ENCODE data around the gene SDHC. TPM values are rescaled to one million over a fixed set of nuclear protein-coding genes. Genes with fewer than 3 reads are reported as not detected.
A peak's percentile ranks its signal among the peaks of the same experiment; 100 is the strongest.

SDHC gene
- total RNA-seq, 1 donor from 2014 or later = 167 TPM

DNA sequence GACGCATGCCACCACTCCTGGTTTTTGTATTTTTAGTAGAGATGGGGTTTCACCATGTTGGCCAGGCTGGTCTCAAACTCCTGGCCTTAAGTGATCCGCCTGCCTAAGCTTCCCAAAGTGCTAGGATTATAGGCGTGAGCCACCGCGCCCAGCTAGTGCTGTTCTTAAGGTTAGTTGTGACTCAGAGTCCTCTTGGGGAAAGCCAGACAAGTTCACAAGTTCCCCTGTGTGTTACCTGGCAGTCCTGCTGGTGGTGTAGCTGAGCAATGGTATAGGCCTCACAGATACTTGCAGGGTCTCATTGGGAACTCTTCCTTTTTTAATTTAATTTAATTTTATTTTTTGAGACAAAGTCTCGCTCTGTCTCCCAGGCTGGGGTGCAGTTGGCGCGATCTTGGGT, 42.9 kb downstream of the SDHC start:
- H3K4me3 ChIP-seq = no peak overlapping the region
- ATAC-seq (no peak), DNase-seq (no peak)
- H3K27me3 ChIP-seq (ENCODE audit: low read depth) = no peaks in the 10 kb centered on the region
- TF ChIP-seq, protein P1, sequence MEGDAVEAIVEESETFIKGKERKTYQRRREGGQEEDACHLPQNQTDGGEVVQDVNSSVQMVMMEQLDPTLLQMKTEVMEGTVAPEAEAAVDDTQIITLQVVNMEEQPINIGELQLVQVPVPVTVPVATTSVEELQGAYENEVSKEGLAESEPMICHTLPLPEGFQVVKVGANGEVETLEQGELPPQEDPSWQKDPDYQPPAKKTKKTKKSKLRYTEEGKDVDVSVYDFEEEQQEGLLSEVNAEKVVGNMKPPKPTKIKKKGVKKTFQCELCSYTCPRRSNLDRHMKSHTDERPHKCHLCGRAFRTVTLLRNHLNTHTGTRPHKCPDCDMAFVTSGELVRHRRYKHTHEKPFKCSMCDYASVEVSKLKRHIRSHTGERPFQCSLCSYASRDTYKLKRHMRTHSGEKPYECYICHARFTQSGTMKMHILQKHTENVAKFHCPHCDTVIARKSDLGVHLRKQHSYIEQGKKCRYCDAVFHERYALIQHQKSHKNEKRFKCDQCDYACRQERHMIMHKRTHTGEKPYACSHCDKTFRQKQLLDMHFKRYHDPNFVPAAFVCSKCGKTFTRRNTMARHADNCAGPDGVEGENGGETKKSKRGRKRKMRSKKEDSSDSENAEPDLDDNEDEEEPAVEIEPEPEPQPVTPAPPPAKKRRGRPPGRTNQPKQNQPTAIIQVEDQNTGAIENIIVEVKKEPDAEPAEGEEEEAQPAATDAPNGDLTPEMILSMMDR (IDR thresholded peaks at IDR 0.05) = no peak
- intact Hi-C loops (cut with DNase I) = no loop called here
- peaks cover 35% of the 10 kb centered on the region for H3K36me3 ChIP-seq
- no peak overlapping the region for H3K27ac ChIP-seq
- no peaks in the 10 kb centered on the region for H3K9me3 ChIP-seq
- peaks cover 7% of the 10 kb centered on the region for H3K4me1 ChIP-seq

DNA sequence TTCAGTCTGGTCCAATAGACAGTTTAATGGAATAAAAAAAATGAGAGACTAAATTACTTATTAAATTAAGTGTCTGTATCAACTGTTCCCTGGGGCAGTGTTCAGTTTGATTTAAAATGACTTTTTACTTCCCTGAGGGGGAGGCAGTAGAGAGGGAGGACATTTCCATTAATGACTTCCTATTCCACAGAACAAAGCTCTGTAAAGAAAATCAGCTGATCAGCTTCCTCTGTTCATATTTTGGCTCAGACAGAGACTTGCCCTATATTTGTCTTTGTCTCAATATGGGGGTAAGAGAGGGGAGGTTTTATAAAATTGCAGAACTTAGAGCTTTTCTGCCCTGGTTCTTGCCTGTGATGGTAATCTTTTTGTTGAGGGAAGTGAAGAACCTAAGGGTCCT, 45.1 kb downstream of the SDHC start:
- no peak overlapping the region for H3K4me3 ChIP-seq
- intact Hi-C loops (cut with DNase I) = no loop called here
- DNase-seq = no peak

DNA sequence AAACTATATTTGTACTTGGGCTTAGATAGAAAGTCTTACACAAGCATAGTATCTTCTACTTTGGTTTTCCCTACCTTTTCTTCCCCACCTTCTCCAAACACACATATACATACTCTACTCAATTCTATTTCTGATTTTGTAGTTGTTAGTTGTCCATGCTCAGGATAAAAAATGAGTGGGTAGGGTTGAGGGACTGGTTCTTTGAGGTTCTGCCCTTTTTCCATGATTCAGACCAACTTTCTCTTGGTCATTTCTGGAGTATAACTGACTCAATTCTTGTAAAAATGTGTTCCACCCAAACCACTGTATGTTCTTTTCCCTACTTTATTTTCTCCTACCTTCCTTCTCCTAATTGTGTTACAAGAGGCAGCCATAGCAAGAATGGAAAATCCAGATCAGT, 50.2 kb downstream of the SDHC start:
- H3K36me3 ChIP-seq = peaks cover 35% of the 10 kb centered on the region
- intact Hi-C loops (cut with DNase I) = no loop called here

More for the DNA sequence above, 45.1 kb downstream of the SDHC start:
- H3K27ac ChIP-seq = peak overlapping the region; percentile 26
- ATAC-seq = peak; percentile 47 to 61
- peaks cover 7% of the 10 kb centered on the region for H3K4me1 ChIP-seq
- TF ChIP-seq, protein P1 (IDR thresholded peaks at IDR 0.05) = no peak
- H3K9me3 ChIP-seq = no peaks in the 10 kb centered on the region
- peaks cover 43% of the 10 kb centered on the region for H3K36me3 ChIP-seq
- H3K27me3 ChIP-seq (ENCODE audit: low read depth) = no peaks in the 10 kb centered on the region

DNA sequence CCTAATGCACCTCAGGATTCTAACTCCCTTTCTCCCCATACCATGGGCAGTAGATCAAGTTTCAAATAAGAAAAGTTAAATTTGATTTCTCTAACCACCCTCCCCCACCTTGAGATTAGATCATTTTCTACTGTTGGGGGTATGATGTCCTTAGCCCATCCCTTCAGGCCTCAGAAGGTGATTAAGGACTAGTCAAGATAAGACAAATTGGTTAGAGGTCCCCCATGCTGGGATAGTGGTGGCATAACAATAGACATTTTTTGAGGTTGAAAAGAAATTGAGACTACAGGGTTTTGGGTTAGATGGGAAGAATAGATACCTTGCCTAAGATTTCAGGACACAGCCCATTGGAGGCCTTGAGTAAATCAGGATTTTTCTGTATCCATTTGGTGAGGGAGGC, 51.0 kb downstream of the SDHC start:
- intact Hi-C loops (cut with DNase I) = no loop called here

More for the DNA sequence above, 50.2 kb downstream of the SDHC start:
- Histone ChIP-seq H3K27ac (no peak overlapping the region), H3K4me1 (peaks cover 12% of the 10 kb centered on the region), H3K4me3 (no peak overlapping the region), H3K9me3 (no peaks in the 10 kb centered on the region), H3K27me3 (ENCODE audit: low read depth) (no peaks in the 10 kb centered on the region)
- DNase-seq (no peak), ATAC-seq (no peak)
- TF ChIP-seq, protein P1 (IDR thresholded peaks at IDR 0.05) = no peak

DNA sequence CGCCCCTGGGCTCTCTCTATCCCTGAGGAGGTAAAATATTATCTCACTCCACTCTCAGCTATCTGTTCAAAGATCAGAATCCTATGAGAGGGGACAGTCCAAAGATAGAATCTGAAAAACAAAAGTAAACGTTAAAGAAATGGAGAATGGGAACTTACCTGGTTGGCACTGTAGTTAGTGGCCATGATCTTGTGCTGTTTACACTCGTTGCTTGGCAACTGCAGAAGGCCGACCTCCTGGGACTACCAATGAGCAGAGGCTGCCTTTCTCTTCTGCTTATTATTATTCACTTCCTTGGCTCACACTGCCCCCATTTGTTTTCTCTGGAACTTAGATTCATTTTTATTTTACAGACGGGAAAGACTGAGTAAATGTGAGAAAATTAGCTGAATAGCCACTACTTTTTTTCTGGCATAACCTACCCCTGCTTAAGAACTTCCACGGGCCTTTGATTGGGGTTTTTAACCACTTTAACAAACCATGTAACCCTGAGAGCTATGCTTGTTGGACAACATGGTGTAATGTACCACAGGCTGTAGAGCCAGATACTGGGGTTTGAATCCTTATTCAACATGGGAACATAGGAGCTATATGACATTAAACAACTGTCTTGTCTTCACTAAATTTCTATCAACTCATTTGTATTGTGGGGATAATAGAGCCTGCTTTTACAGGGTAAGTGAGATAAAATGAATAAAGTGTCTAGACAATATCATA, 53.7 kb downstream of the SDHC start, which contains the start of gene CFAP126:
TSS of gene CFAP126 (minus strand) at position 193 of the 717 bp plus-strand sequence. CDS start at position 185, 8 bp downstream.
- Histone ChIP-seq H3K27me3 (ENCODE audit: low read depth) (no peaks in the 10 kb centered on the region), H3K27ac (peak within 1 kb of the TSS; percentile 38), H3K4me3 (no peak within 1 kb of the TSS), H3K4me1 (peaks cover 7% of the 10 kb centered on the region), H3K9me3 (no peaks in the 10 kb centered on the region), H3K36me3 (peaks cover 34% of the 10 kb centered on the region)
- ATAC-seq = peak; percentile 97 to 99
- DNase-seq = peak; percentile 75
- intact Hi-C loops (cut with DNase I) = no loop called here
- TF ChIP-seq, protein P1 (IDR thresholded peaks at IDR 0.05) = peak; percentile 27

More for the DNA sequence above, 51.0 kb downstream of the SDHC start:
- H3K9me3 ChIP-seq = no peaks in the 10 kb centered on the region
- no peak for ATAC-seq
- peaks cover 7% of the 10 kb centered on the region for H3K4me1 ChIP-seq
- H3K36me3 ChIP-seq = peaks cover 35% of the 10 kb centered on the region
- DNase-seq = no peak
- TF ChIP-seq, protein P1 (IDR thresholded peaks at IDR 0.05) = no peak
- H3K27me3 ChIP-seq (ENCODE audit: low read depth) = no peaks in the 10 kb centered on the region
- no peak overlapping the region for H3K4me3 ChIP-seq
- H3K27ac ChIP-seq = no peak overlapping the region
